HL-60 (cell line): ENCODE results near the gene BCL2L12.

ENCODE experiments used
- DNase-seq, 2 experiments: peaks; one replicate each; pipeline ENCODE4 v3.0.0-alpha.2; 2010 to 2020; ENCODE audit warnings: low read depth in 1 of 2, low spot score in 1 of 2
- H3K27ac ChIP-seq: fragments of 250-450 bp; sonication (Bioruptor Pico); replicated peaks from 2 replicates; pipeline ENCODE4 v1.5.1; 2020; ENCODE audit warnings: mild to moderate bottlenecking, moderate library complexity
- H3K27me3 ChIP-seq: fragments of 250-450 bp; sonication (Bioruptor Pico); 2 replicates; pipeline ENCODE4 v1.5.1; 2021; ENCODE audit warnings: mild to moderate bottlenecking, moderate library complexity; ENCODE audit not compliant: insufficient read depth, poor library complexity, severe bottlenecking
- H3K4me3 ChIP-seq: replicated peaks from 2 replicates; pipeline ENCODE4 v1.5.1; 2011; ENCODE audit warnings: mild to moderate bottlenecking, control low read depth, low read length; ENCODE audit not compliant: insufficient read depth
- CTCF ChIP-seq: IDR thresholded peaks from one replicate; pipeline ENCODE4 v1.5.1; 2011; ENCODE audit warnings: low read length, control low read depth, inconsistent platforms; ENCODE audit not compliant: insufficient read depth
- GABPA ChIP-seq: IDR thresholded peaks from 2 replicates; pipeline ENCODE4 v1.6.1; 2012; ENCODE audit warnings: low read depth
- POLR2AphosphoS5 ChIP-seq: IDR thresholded peaks from 2 replicates; pipeline ENCODE4 v1.6.1; 2012; ENCODE audit warnings: low read depth
- REST ChIP-seq: IDR thresholded peaks from 2 replicates; pipeline ENCODE4 v1.6.1; 2012; ENCODE audit warnings: low read depth; ENCODE audit not compliant: insufficient replicate concordance
- SPI1 ChIP-seq: IDR thresholded peaks from 2 replicates; pipeline ENCODE4 v1.6.1; 2012; ENCODE audit warnings: low read depth, mild to moderate bottlenecking, borderline replicate concordance

Gene BCL2L12

GRCh38 chr19:49680421-49681351 lies 15.0 kb downstream of the BCL2L12 start:
- Histone ChIP-seq H3K4me3 (no peak overlapping the region), H3K27ac (peak overlapping the region; percentile 28; the same call in 1 of the 2 replicates), H3K27me3 (no peaks in the 10 kb centered on the region)
- TF ChIP-seq CTCF: peak; percentile 98
- no peak for TF ChIP-seq POLR2AphosphoS5
- DNase-seq: peak in 1 of 2 experiments; percentile 89

- no peak overlapping the region for H3K4me3 ChIP-seq
These were observed 16.1 kb downstream of the BCL2L12 start for GRCh38 chr19:49681830-49682229.

GRCh38 chr19:49682274-49682673 lies 16.5 kb downstream of the BCL2L12 start:
- Histone ChIP-seq H3K27me3 (no peaks in the 10 kb centered on the region), H3K4me3 (no peak overlapping the region), H3K27ac (no peak overlapping the region)
- DNase-seq: no peak
- TF ChIP-seq CTCF (no peak), GABPA (no peak), REST (no peak), SPI1 (no peak), POLR2AphosphoS5 (no peak)

More at GRCh38 chr19:49681830-49682229, 16.1 kb downstream of the BCL2L12 start:
- Histone ChIP-seq H3K27me3 (no peaks in the 10 kb centered on the region), H3K27ac (no peak overlapping the region)
- TF ChIP-seq POLR2AphosphoS5: no peak
- no peak for TF ChIP-seq SPI1
- TF ChIP-seq CTCF: no peak
- no peak for TF ChIP-seq GABPA
- TF ChIP-seq REST: no peak
- no peak for DNase-seq
